H1 (cell line): ENCODE results near the gene ANKIB1. TPM values are rescaled to one million over a fixed set of nuclear protein-coding genes. Genes with fewer than 3 reads are reported as not detected.

Experiments
- BRCA1 ChIP-seq: IDR thresholded peaks from 2 replicates; pipeline ENCODE4 v1.6.1; 2012; ENCODE audit warnings: low read depth, low read length, improper control_type of control experiment
- HDAC2 ChIP-seq, 2 experiments: fragments of 300-600 bp in 1 of 2; sonication (generic) in 1 of 2; IDR thresholded peaks; 2 replicates each; pipeline ENCODE4 v1.6.1; 2011 to 2012; ENCODE audit warnings: low read depth in 2 of 2, low read length in 2 of 2, mild to moderate bottlenecking in 2 of 2, moderate library complexity in 2 of 2, borderline replicate concordance in 1 of 2, inconsistent platforms in 1 of 2
- KDM4A ChIP-seq: IDR thresholded peaks from one replicate; pipeline ENCODE4 v1.7.1; 2012; ENCODE audit warnings: low read depth, mild to moderate bottlenecking, moderate library complexity, low read length, inconsistent platforms; ENCODE audit not compliant: severe bottlenecking
- RXRA ChIP-seq: IDR thresholded peaks from 2 replicates; pipeline ENCODE4 v1.6.1; 2011; ENCODE audit warnings: low read depth, mild to moderate bottlenecking, low read length, moderate library complexity; ENCODE audit not compliant: insufficient read depth
- polyA plus RNA-seq, 7 experiments: library from polyadenylated mRNA; depleted of rRNA in 3 of 7; stranded (reverse) in 5 of 7; unstranded in 2 of 7; fragments of >200 nt in 5 of 7; fragments of 200-250 nt in 2 of 7; gene quantifications; 1 replicate in 5 of 7; 2 replicates in 1 of 7; 4 replicates in 1 of 7; pipeline versions ENCODE4 v1.2.1 to v1.2.3, GENCODE V29; 2011 to 2013; ENCODE audit warnings: missing spikeins in 2 of 7, mixed read lengths in 2 of 7
- total RNA-seq: library from RNA; stranded (reverse); fragmentation: NEBNext Ultra II Directional; extraction: Animal tissue kit (Norgen Biotek cat#: 25700); gene quantifications from 2 replicates; pipeline ENCODE4 v1.2.1, GENCODE V29; 2021
- TF ChIP-seq, protein P1 (sequence below), 3 experiments: IDR thresholded peaks; 1 replicate in 2 of 3; 2 replicates in 1 of 3; pipeline versions ENCODE4 v1.5.1 to v1.6.1; 2011; ENCODE audit warnings: low read length in 3 of 3, mild to moderate bottlenecking in 3 of 3, inconsistent platforms in 2 of 3, low read depth in 1 of 3, moderate library complexity in 1 of 3; ENCODE audit not compliant: insufficient read depth in 1 of 3; ENCODE audit errors: control extremely low read depth in 1 of 3

The ANKIB1 gene
- total and polyA plus RNA-seq, 2 of the 8 experiments (the other 6 are each of a cell fraction or from before 2014, with no cell fraction given), result 19.2 to 43.0 TPM

DNA sequence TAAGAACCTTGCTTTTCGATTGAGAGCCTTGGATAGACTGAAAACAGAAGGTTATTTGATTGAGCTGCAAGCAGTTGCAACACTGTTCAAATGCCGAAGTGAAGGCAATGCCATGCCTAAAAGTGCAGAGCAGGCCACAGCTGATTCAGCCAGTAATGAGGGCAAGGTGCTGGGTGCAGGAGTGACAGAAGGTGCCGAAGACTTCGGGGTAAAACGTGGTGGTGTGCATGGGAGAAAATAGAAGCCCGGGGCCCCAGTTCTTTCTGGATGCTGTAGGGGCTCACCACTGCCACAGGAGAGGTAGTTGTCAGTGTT lies 157.9 kb downstream of the ANKIB1 start (continued):
- TF ChIP-seq, protein P1, sequence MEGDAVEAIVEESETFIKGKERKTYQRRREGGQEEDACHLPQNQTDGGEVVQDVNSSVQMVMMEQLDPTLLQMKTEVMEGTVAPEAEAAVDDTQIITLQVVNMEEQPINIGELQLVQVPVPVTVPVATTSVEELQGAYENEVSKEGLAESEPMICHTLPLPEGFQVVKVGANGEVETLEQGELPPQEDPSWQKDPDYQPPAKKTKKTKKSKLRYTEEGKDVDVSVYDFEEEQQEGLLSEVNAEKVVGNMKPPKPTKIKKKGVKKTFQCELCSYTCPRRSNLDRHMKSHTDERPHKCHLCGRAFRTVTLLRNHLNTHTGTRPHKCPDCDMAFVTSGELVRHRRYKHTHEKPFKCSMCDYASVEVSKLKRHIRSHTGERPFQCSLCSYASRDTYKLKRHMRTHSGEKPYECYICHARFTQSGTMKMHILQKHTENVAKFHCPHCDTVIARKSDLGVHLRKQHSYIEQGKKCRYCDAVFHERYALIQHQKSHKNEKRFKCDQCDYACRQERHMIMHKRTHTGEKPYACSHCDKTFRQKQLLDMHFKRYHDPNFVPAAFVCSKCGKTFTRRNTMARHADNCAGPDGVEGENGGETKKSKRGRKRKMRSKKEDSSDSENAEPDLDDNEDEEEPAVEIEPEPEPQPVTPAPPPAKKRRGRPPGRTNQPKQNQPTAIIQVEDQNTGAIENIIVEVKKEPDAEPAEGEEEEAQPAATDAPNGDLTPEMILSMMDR (IDR thresholded peaks at IDR 0.05; ENCODE audit: control extremely low read depth in 1 of 3, insufficient read depth in 1 of 3, low read depth in 1 of 3, low read length in 3 of 3), result no peak
- TF ChIP-seq KDM4A (no peak), RXRA (no peak), HDAC2 (IDR thresholded peaks at IDR 0.05; ENCODE audit: borderline replicate concordance in 1 of 2, low read depth in 2 of 2, low read length in 2 of 2) (no peak), BRCA1 (no peak)
